ENCODE results near the gene GCSAM. TPM values are rescaled to one million over a fixed set of nuclear protein-coding genes. Genes with fewer than 3 reads are reported as not detected.

GCSAM gene
- total and polyA plus RNA-seq, 2 experiments from 2014 or later: 0.86 TPM; not detected in 1

DNA sequence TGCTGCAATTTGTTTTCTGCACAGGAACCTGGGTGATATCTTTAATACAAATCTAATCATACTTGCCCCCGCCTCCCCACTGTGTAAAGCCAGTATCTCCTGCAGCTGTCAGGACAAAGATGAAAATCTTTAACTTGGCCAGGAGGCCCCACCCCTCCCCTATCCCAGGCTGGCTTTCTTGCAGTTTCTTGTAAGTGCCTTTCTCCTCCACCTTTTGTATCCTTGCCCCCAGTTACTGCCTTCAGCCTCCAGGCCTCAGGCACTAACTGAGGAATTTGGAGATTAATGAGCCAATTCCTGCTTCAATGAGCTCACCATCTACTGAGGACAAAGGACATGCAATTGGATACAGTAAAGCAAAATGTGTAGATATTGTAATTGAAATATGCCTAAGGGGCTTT is 6.5 kb downstream of the GCSAM start:
- H3F3A ChIP-seq (replicated peaks; ENCODE audit: low read depth): no peaks in the 10 kb centered on the region
- H3K36me3 ChIP-seq (ENCODE audit: insufficient read depth): no peaks in the 10 kb centered on the region; the same call in 1 of the 2 replicates
- H3K27me3 ChIP-seq (ENCODE audit: insufficient read depth): no peaks in the 10 kb centered on the region
- H3K79me2 ChIP-seq (replicated peaks; ENCODE audit: insufficient read depth): no peaks in the 10 kb centered on the region
- H3K27me3 Mint-ChIP-seq (ENCODE audit: insufficient read depth, low read depth, poor library complexity): peaks cover 1% of the 10 kb centered on the region
- H3K36me3 Mint-ChIP-seq (ENCODE audit: low read depth): peaks cover 4% of the 10 kb centered on the region; the same call in 1 of the 3 replicates
- no peak for TF ChIP-seq EZH2phosphoT487 (IDR thresholded peaks at IDR 0.05; ENCODE audit: unreplicated experiment)
- TF ChIP-seq NANOG (IDR thresholded peaks at IDR 0.05; ENCODE audit: borderline replicate concordance): peak; percentile 69; the same call in 1 of the 2 replicates
- TF ChIP-seq, protein P1, sequence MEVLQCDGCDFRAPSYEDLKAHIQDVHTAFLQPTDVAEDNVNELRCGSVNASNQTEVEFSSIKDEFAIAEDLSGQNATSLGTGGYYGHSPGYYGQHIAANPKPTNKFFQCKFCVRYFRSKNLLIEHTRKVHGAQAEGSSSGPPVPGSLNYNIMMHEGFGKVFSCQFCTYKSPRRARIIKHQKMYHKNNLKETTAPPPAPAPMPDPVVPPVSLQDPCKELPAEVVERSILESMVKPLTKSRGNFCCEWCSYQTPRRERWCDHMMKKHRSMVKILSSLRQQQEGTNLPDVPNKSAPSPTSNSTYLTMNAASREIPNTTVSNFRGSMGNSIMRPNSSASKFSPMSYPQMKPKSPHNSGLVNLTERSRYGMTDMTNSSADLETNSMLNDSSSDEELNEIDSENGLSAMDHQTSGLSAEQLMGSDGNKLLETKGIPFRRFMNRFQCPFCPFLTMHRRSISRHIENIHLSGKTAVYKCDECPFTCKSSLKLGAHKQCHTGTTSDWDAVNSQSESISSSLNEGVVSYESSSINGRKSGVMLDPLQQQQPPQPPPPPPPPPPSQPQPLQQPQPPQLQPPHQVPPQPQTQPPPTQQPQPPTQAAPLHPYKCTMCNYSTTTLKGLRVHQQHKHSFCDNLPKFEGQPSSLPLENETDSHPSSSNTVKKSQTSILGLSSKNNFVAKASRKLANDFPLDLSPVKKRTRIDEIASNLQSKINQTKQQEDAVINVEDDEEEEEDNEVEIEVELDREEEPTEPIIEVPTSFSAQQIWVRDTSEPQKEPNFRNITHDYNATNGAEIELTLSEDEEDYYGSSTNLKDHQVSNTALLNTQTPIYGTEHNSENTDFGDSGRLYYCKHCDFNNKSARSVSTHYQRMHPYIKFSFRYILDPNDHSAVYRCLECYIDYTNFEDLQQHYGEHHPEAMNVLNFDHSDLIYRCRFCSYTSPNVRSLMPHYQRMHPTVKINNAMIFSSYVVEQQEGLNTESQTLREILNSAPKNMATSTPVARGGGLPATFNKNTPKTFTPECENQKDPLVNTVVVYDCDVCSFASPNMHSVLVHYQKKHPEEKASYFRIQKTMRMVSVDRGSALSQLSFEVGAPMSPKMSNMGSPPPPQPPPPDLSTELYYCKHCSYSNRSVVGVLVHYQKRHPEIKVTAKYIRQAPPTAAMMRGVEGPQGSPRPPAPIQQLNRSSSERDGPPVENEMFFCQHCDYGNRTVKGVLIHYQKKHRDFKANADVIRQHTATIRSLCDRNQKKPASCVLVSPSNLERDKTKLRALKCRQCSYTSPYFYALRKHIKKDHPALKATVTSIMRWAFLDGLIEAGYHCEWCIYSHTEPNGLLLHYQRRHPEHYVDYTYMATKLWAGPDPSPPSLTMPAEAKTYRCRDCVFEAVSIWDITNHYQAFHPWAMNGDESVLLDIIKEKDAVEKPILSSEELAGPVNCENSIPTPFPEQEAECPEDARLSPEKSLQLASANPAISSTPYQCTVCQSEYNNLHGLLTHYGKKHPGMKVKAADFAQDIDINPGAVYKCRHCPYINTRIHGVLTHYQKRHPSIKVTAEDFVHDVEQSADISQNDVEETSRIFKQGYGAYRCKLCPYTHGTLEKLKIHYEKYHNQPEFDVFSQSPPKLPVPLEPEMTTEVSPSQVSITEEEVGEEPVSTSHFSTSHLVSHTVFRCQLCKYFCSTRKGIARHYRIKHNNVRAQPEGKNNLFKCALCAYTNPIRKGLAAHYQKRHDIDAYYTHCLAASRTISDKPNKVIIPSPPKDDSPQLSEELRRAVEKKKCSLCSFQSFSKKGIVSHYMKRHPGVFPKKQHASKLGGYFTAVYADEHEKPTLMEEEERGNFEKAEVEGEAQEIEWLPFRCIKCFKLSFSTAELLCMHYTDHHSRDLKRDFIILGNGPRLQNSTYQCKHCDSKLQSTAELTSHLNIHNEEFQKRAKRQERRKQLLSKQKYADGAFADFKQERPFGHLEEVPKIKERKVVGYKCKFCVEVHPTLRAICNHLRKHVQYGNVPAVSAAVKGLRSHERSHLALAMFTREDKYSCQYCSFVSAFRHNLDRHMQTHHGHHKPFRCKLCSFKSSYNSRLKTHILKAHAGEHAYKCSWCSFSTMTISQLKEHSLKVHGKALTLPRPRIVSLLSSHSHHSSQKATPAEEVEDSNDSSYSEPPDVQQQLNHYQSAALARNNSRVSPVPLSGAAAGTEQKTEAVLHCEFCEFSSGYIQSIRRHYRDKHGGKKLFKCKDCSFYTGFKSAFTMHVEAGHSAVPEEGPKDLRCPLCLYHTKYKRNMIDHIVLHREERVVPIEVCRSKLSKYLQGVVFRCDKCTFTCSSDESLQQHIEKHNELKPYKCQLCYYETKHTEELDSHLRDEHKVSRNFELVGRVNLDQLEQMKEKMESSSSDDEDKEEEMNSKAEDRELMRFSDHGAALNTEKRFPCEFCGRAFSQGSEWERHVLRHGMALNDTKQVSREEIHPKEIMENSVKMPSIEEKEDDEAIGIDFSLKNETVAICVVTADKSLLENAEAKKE (CRISPR knock-in tag; IDR thresholded peaks at IDR 0.05): peak; percentile 71; the same call in 1 of the 2 replicates
- no peak overlapping the region for H2AFZ ChIP-seq
- peaks cover 37% of the 10 kb centered on the region for H3K4me1 ChIP-seq (ENCODE audit: insufficient read depth)
- H3K9me3 Mint-ChIP-seq: no peaks in the 10 kb centered on the region
- no peak overlapping the region for H3K4me3 Mint-ChIP-seq
- peaks cover 48% of the 10 kb centered on the region for H3K4me1 Mint-ChIP-seq
- H3K9me2 ChIP-seq (ENCODE audit: insufficient read depth): no peaks in the 10 kb centered on the region
- no peak overlapping the region for H3K4me3 ChIP-seq
- peak; percentile 80 for DNase-seq (ENCODE audit: low spot score)
- peak; percentile 94 for ATAC-seq
- H3K27ac ChIP-seq (ENCODE audit: low read depth): peak overlapping the region; percentile 83
- no peaks in the 10 kb centered on the region for H4K20me1 ChIP-seq (replicated peaks; ENCODE audit: insufficient read depth)
- H3K4me2 ChIP-seq: peak overlapping the region; percentile 47
- H3K27ac Mint-ChIP-seq: peak overlapping the region; percentile 87

DNA sequence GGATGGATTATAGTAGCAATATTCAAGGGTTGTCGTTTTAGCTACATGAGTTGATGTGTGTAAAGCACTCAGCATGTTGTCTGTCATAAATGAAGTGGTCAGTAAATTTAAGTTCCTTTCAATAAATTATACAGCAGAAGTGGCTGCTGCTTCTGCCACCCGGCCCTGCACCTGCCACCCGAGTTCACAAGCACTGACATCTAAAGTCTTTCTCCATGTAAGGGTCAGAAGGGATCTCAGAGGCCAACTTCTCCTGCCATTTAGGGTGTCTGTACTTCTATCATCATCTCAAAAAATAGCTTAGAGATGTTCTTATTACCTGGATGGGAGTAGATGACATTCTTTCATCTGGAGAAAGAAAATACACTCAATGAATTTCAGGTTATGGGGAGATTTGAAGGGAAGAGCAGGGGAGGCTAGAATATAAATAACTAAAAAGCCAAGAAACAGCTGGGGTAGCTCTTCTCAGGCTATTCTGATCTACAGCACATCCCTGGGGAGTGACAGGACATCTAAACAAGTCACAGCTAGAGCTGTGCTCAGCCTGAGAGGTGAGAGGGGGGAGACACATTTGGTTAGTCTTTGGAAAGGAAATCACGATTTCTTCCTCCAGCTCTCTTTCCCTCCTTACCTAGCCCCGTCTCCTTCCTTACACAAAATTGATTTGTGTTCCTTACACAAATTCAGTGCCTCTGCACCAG is 8.0 kb downstream of the GCSAM start:
- no peaks in the 10 kb centered on the region for H3F3A ChIP-seq (replicated peaks; ENCODE audit: low read depth)
- Mint-ChIP-seq H3K36me3 (ENCODE audit: low read depth) (peaks cover 4% of the 10 kb centered on the region; the same call in 1 of the 3 replicates), H3K27me3 (ENCODE audit: insufficient read depth, low read depth, poor library complexity) (peaks cover 1% of the 10 kb centered on the region), H3K27ac (peak overlapping the region; percentile 90), H3K4me3 (no peak overlapping the region; the same call in 2 of the 3 replicates), H3K9me3 (no peaks in the 10 kb centered on the region), H3K4me1 (peaks cover 48% of the 10 kb centered on the region)
- H3K27me3 ChIP-seq (ENCODE audit: insufficient read depth): no peaks in the 10 kb centered on the region
- H4K20me1 ChIP-seq (replicated peaks; ENCODE audit: insufficient read depth): no peaks in the 10 kb centered on the region
- H3K4me1 ChIP-seq (ENCODE audit: insufficient read depth): peaks cover 40% of the 10 kb centered on the region
- no peaks in the 10 kb centered on the region; the same call in 1 of the 2 replicates for H3K36me3 ChIP-seq (ENCODE audit: insufficient read depth)
- DNase-seq (ENCODE audit: low spot score) (no peak), ATAC-seq (no peak)
- H3K9me2 ChIP-seq (ENCODE audit: insufficient read depth): no peaks in the 10 kb centered on the region
- peak overlapping the region; percentile 83; the same call in 1 of the 2 replicates for H3K27ac ChIP-seq (ENCODE audit: low read depth)
- no peak overlapping the region for H3K4me3 ChIP-seq
- H3K79me2 ChIP-seq (replicated peaks; ENCODE audit: insufficient read depth): no peaks in the 10 kb centered on the region
- no peak overlapping the region for H2AFZ ChIP-seq
- peak overlapping the region; percentile 47; the same call in 1 of the 2 replicates for H3K4me2 ChIP-seq
- TF ChIP-seq, protein P2, sequence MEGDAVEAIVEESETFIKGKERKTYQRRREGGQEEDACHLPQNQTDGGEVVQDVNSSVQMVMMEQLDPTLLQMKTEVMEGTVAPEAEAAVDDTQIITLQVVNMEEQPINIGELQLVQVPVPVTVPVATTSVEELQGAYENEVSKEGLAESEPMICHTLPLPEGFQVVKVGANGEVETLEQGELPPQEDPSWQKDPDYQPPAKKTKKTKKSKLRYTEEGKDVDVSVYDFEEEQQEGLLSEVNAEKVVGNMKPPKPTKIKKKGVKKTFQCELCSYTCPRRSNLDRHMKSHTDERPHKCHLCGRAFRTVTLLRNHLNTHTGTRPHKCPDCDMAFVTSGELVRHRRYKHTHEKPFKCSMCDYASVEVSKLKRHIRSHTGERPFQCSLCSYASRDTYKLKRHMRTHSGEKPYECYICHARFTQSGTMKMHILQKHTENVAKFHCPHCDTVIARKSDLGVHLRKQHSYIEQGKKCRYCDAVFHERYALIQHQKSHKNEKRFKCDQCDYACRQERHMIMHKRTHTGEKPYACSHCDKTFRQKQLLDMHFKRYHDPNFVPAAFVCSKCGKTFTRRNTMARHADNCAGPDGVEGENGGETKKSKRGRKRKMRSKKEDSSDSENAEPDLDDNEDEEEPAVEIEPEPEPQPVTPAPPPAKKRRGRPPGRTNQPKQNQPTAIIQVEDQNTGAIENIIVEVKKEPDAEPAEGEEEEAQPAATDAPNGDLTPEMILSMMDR (conservative IDR thresholded peaks at IDR 0.05; ENCODE audit: low read depth in 2 of 2): no peak
- TF ChIP-seq JUNB (IDR thresholded peaks at IDR 0.05; ENCODE audit: unreplicated experiment): no peak
- TF ChIP-seq, protein P3, sequence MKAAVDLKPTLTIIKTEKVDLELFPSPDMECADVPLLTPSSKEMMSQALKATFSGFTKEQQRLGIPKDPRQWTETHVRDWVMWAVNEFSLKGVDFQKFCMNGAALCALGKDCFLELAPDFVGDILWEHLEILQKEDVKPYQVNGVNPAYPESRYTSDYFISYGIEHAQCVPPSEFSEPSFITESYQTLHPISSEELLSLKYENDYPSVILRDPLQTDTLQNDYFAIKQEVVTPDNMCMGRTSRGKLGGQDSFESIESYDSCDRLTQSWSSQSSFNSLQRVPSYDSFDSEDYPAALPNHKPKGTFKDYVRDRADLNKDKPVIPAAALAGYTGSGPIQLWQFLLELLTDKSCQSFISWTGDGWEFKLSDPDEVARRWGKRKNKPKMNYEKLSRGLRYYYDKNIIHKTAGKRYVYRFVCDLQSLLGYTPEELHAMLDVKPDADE (IDR thresholded peaks at IDR 0.05): no peak
- no peak for TF ChIP-seq STAT1 (IDR thresholded peaks at IDR 0.05; ENCODE audit: unreplicated experiment)

Measured in GM23338 (cell line).